ENCODE data around the gene SLC6A2.

DNA sequence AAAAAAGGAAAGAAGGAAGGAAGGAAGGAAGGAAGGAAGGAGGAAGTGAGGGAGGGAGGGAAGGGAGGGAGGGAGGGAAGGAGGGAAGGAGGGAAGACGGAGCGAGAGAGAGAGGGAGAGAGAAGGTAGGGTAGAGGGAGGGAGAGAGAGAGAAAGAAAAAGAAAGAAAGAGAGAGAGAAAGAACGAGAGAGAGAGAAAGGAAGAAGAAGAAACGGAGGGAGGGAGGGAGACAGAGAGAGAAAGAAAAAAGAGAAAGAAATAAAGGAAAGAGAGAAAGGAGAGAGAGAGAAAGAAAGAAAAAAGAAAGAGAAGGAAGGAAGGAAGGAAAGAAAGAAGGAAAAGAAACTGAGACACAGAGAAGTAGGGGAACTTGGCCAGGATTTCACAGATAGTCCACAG, 8.4 kb upstream of the SLC6A2 start:
- TF ChIP-seq HNRNPLL (IDR thresholded peaks at IDR 0.05; ENCODE audit: low read depth, low read length, poor library complexity, severe bottlenecking): no peak
- no peak for TF ChIP-seq ZNF138 (CRISPR knock-in tag; IDR thresholded peaks at IDR 0.05; ENCODE audit: low read depth)
- no peak for TF ChIP-seq SP1 (IDR thresholded peaks at IDR 0.05)
- no peak for TF ChIP-seq SP1 (CRISPR knock-in tag; IDR thresholded peaks at IDR 0.05)
- TF ChIP-seq HNRNPK (IDR thresholded peaks at IDR 0.05; ENCODE audit: low read depth, low read length, poor library complexity, severe bottlenecking): no peak
- no peak for TF ChIP-seq SETDB1 (CRISPR knock-in tag; IDR thresholded peaks at IDR 0.05; ENCODE audit: borderline replicate concordance)
- TF ChIP-seq, protein P1, sequence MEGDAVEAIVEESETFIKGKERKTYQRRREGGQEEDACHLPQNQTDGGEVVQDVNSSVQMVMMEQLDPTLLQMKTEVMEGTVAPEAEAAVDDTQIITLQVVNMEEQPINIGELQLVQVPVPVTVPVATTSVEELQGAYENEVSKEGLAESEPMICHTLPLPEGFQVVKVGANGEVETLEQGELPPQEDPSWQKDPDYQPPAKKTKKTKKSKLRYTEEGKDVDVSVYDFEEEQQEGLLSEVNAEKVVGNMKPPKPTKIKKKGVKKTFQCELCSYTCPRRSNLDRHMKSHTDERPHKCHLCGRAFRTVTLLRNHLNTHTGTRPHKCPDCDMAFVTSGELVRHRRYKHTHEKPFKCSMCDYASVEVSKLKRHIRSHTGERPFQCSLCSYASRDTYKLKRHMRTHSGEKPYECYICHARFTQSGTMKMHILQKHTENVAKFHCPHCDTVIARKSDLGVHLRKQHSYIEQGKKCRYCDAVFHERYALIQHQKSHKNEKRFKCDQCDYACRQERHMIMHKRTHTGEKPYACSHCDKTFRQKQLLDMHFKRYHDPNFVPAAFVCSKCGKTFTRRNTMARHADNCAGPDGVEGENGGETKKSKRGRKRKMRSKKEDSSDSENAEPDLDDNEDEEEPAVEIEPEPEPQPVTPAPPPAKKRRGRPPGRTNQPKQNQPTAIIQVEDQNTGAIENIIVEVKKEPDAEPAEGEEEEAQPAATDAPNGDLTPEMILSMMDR (CRISPR knock-in tag; IDR thresholded peaks at IDR 0.05): no peak
- no peak for TF ChIP-seq ZFP36 (IDR thresholded peaks at IDR 0.05; ENCODE audit: borderline replicate concordance, low read depth, low read length, partially characterized antibody)
